HAP-1 (cell line): ENCODE data around the gene BBS10.
"Not testable (repeated sequence)": the region's sequence is repeated elsewhere in the genome, so short reads cannot be mapped to it uniquely, and the experiment has no call there.

Experiments used
- DNase-seq, 2 experiments: peaks; one replicate each; pipeline ENCODE4 v3.0.0-alpha.2; 2016 to 2020; ENCODE audit warnings: low spot score in 2 of 2
- H3K27me3 ChIP-seq: fragments of 250-450 bp; sonication (Bioruptor Pico); 2 replicates; pipeline ENCODE4 v1.5.1; 2020; ENCODE audit warnings: low read depth, mild to moderate bottlenecking, moderate library complexity
- H3K36me3 ChIP-seq: fragments of 250-450 bp; sonication (Bioruptor Pico); replicated peaks from 2 replicates; pipeline ENCODE4 v1.5.1; 2020; ENCODE audit warnings: mild to moderate bottlenecking
- H3K4me1 ChIP-seq: fragments of 250-450 bp; sonication (Bioruptor Pico); 2 replicates; pipeline ENCODE4 v1.5.1; 2020; ENCODE audit warnings: mild to moderate bottlenecking
- H3K4me3 ChIP-seq: fragments of 250-450 bp; sonication (Bioruptor Pico); 2 replicates; pipeline ENCODE4 v1.5.1; 2020; ENCODE audit warnings: mild to moderate bottlenecking, moderate library complexity
- H3K9me3 ChIP-seq: fragments of 250-450 bp; sonication (Bioruptor Pico); 2 replicates; pipeline ENCODE4 v1.5.1; 2020; ENCODE audit warnings: mild to moderate bottlenecking, moderate library complexity
- in situ Hi-C: fragments of 300-500 bp; cut with MboI; formaldehyde crosslinking; loops from 3 replicates; pipeline ENCODE4 v1.14.3; 2020; ENCODE audit warnings: low sequenced_read_pairs, inconsistent platforms, mixed read lengths

BBS10 gene

GRCh38 chr12:76356071-76356470 lies 7.9 kb upstream of the BBS10 start:
- Histone ChIP-seq H3K27me3 (no peaks in the 10 kb centered on the region), H3K4me1 (no peaks in the 10 kb centered on the region; the same call in 1 of the 2 replicates), H3K36me3 (no peaks in the 10 kb centered on the region), H3K4me3 (no peak overlapping the region), H3K9me3 (no peaks in the 10 kb centered on the region)
- in situ Hi-C loops: no loop called here
- DNase-seq: no peak

DNA sequence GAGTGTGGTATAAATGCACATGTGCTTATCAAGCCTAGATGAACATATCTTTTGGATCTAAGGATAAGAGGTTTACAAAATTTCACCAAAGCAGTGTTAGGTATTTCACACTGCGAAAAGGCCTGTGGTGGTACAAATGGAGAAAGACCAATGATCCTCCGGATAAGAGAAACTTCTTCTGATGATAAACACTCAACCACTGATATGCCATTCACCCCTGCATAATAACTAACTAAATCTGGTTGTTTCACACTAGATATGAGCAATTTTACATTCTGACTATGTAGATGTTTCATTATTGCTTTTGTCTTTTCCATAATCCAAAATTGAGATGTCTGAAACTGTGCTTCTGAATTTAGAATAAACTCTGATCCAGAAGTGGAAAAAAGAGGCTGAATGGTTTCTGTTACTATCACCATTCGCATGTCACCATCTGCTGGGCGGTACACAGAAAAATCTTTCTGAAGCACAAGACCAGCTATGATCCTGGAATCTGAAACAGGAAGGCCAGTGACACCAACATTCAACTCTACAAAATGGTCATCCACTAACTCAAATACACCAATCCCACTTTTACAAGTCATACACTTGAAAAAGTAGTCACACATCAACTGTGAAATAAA lies 1.3 kb downstream of the BBS10 start:
- H3K27me3 ChIP-seq: no peaks in the 10 kb centered on the region
- H3K9me3 ChIP-seq: no peaks in the 10 kb centered on the region
- peak overlapping the region; percentile 86 for H3K4me3 ChIP-seq
- no peaks in the 10 kb centered on the region for H3K36me3 ChIP-seq
- peaks cover 9% of the 10 kb centered on the region for H3K4me1 ChIP-seq
- in situ Hi-C loops: no loop called here
- peak; percentile 15 to 33 for DNase-seq

DNA sequence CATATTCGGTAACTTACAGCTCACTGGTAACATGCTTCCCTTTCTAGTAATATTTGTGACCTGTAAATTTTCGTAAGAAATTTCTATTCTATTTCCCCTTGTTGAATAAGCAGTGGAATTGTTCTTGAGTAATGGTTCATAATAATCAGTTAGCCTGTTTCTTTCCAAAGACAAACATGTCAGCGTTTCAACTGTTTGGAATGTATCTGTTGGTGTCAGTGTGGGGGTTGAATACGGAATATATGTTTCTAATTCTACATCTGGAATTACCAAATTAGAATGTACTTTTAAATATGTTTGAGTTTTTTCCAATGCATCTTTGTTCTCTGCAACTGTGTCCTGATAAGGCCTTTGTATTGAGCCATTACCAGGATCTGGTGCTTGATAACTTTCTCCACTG lies 2.0 kb downstream of the BBS10 start:
- H3K27me3 ChIP-seq: no peaks in the 10 kb centered on the region
- no peaks in the 10 kb centered on the region for H3K36me3 ChIP-seq
- no peaks in the 10 kb centered on the region for H3K9me3 ChIP-seq
- peaks cover 9% of the 10 kb centered on the region for H3K4me1 ChIP-seq
- no peak overlapping the region for H3K4me3 ChIP-seq
- DNase-seq: no peak
- in situ Hi-C loops: no loop called here

- Histone ChIP-seq H3K36me3 (no peaks in the 10 kb centered on the region), H3K27me3 (no peaks in the 10 kb centered on the region), H3K4me1 (peaks cover 9% of the 10 kb centered on the region), H3K9me3 (no peaks in the 10 kb centered on the region), H3K4me3 (no peak overlapping the region)
- DNase-seq: no peak
- in situ Hi-C loops: no loop called here
Measured at GRCh38 chr12:76345569-76345968, 2.6 kb downstream of the BBS10 start.

DNA sequence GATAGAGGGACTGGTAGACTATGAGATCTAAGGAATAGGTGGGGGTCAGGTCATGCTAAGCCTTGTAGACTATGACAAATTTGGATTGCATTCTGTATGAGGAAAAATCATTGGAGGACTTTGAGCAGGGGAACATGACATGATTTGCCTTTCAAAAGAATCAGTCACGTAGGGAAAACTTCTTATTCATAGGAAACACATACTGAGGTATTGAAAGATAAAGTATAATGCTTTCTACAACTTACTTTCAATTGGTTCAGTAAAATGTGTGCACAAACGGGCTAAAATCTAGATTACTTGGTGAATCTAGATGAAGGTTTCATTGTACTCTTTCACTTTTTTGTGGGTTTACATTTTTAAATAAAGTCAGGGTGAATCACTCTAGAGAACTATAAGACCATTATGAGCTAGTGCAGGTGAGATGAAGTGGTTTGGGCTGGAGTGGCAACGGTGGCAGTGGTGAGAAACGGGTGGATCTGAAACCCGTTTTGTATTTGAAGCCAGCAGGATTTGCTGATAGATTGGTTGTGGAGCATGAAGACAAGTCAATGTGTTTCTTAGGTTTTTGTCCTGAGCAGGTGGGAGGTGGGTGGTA lies 6.7 kb downstream of the BBS10 start:
- H3K36me3 ChIP-seq: no peaks in the 10 kb centered on the region
- no peak overlapping the region for H3K4me3 ChIP-seq
- in situ Hi-C loops: no loop called here
- no peaks in the 10 kb centered on the region for H3K27me3 ChIP-seq
- H3K4me1 ChIP-seq: no peaks in the 10 kb centered on the region
- no peaks in the 10 kb centered on the region for H3K9me3 ChIP-seq
- no peak for DNase-seq

DNA sequence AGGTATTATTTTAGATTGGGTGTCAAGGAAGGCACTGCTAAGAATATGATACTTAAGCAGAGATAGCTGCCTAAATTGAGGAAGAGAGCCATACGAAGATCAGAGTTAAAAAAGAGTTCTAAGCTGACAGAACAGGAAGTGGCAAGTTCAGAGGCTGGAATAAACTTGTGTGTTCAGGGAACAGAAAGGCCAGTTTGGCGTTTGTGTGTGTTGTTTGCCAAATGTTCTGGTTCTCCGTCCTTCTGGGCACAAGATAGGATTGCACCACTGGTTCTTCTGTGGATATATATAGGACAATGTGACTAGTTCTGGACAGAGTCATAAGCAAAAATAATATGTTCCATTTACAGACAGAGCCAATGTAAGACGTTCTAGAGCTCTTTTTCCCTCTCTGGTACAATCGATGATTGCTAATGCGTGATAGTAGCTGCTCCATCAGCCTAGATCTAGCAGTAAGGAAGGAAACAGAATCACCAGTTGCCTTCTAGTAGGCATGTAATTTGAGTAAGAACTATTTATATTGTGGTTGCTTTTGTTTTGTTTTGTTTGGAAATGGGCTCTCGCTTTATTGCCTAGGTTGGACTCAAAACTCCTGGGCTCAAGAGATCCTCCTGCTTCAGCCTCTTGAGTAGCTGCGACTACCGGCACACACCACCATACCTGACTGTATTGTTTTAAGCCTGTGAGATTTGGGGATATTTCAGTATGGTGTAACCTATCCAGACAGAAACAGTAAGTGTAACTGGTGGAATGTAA lies 7.4 kb downstream of the BBS10 start:
- in situ Hi-C loops: no loop called here
- DNase-seq: no peak
- Histone ChIP-seq H3K4me1 (no peaks in the 10 kb centered on the region), H3K4me3 (no peak overlapping the region), H3K9me3 (no peaks in the 10 kb centered on the region), H3K36me3 (no peaks in the 10 kb centered on the region), H3K27me3 (no peaks in the 10 kb centered on the region)

DNA sequence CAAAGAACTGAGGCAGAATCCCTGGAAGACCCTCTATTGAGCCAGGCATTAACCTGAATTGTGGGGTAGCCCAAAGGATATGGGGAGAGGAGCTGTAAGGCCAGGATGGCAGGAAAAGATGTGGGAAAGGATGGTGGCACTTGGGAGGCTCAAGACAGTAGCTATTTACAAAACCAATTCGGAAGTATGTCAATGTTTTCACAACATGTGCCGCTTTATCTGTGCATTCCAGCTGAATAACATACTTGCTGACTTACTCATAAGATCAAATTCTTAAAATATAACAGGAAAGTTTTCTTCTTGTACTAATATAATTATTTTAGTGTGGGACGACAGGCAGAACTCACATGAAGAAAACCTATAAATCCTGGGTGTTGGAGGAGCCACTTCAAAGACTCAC lies 10.6 kb downstream of the BBS10 start:
- no peak overlapping the region for H3K4me3 ChIP-seq
- in situ Hi-C loops: no loop called here
- no peak for DNase-seq
- H3K36me3 ChIP-seq: no peaks in the 10 kb centered on the region
- no peaks in the 10 kb centered on the region for H3K27me3 ChIP-seq
- no peaks in the 10 kb centered on the region for H3K9me3 ChIP-seq
- H3K4me1 ChIP-seq: no peaks in the 10 kb centered on the region

GRCh38 chr12:76332606-76333005 lies 15.6 kb downstream of the BBS10 start:
- no peaks in the 10 kb centered on the region; the same call in 1 of the 2 replicates for H3K4me1 ChIP-seq
- H3K4me3 ChIP-seq: no peak overlapping the region
- no peaks in the 10 kb centered on the region for H3K36me3 ChIP-seq
- in situ Hi-C loops: no loop called here
- DNase-seq: no peak
- H3K9me3 ChIP-seq: no peaks in the 10 kb centered on the region; the same call in 1 of the 2 replicates
- 0 out of 2 replicates have a peak, but pooled peaks cover 2% of the 10 kb centered on the region for H3K27me3 ChIP-seq

- no peaks in the 10 kb centered on the region; the same call in 1 of the 2 replicates for H3K9me3 ChIP-seq
- H3K4me1 ChIP-seq: no peaks in the 10 kb centered on the region; the same call in 1 of the 2 replicates
- DNase-seq: no peak
- H3K4me3 ChIP-seq: no peak overlapping the region
- 0 out of 2 replicates have a peak, but pooled peaks cover 2% of the 10 kb centered on the region for H3K27me3 ChIP-seq
- in situ Hi-C loops: no loop called here
- no peaks in the 10 kb centered on the region for H3K36me3 ChIP-seq
Measured at GRCh38 chr12:76329606-76330005, 18.6 kb downstream of the BBS10 start.

GRCh38 chr12:76329159-76329558 lies 19.1 kb downstream of the BBS10 start:
- H3K4me1 ChIP-seq: no peaks in the 10 kb centered on the region; the same call in 1 of the 2 replicates
- H3K27me3 ChIP-seq: 0 out of 2 replicates have a peak, but pooled peaks cover 2% of the 10 kb centered on the region
- H3K36me3 ChIP-seq: no peaks in the 10 kb centered on the region
- H3K4me3 ChIP-seq: no peak overlapping the region
- no peaks in the 10 kb centered on the region; the same call in 1 of the 2 replicates for H3K9me3 ChIP-seq
- in situ Hi-C loops: no loop called here
- no peak for DNase-seq

GRCh38 chr12:76319595-76320319 lies 28.5 kb downstream of the BBS10 start:
- in situ Hi-C loops, H3K9me3 ChIP-seq, H3K4me1 ChIP-seq, H3K36me3 ChIP-seq, H3K27me3 ChIP-seq: not testable (repeated sequence)
- peak in 1 of 2 experiments; percentile 38 for DNase-seq
- peak overlapping the region; percentile 14; the same call in 1 of the 2 replicates for H3K4me3 ChIP-seq

DNA sequence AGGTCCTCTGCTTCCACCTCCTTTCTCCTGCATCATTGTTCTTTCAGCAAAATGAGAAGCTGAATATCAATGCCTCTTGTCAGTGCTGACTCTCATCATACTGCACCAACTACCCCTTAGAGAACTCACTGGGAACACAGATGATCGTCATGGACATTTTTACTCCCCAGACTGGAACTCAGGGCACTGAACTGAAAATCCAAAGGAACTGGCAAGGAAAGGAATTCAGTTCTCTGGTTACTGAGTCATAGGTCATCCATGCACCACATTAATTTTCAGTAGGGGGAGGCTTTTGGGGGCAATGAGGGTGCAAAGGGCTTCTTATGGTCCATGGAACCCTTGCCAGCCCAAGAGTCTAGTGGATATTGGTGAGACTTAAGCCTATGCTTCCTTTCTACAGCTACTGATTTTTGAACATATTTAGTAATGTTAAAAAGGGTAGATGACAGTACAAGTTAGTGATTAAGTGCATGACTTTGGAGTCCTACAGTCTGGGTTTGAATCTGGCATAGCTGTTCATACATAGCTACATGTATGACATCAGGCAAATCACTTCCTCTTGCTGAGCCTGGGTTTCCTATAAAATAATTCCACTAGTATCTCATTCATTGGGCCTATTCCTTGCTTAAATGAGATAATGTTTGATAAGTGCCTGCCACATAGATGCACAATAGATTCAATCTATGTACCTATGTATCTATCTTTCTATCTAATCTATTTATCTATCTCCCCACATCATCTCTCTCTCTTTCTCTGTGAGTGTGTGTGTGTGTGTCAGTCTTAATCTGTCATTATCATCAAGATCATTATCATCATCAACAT lies 29.2 kb downstream of the BBS10 start:
- Histone ChIP-seq H3K27me3 (no peaks in the 10 kb centered on the region), H3K4me1 (no peaks in the 10 kb centered on the region), H3K9me3 (no peaks in the 10 kb centered on the region), H3K4me3 (no peak overlapping the region), H3K36me3 (no peaks in the 10 kb centered on the region)
- DNase-seq: no peak
- in situ Hi-C loops: no loop called here

DNA sequence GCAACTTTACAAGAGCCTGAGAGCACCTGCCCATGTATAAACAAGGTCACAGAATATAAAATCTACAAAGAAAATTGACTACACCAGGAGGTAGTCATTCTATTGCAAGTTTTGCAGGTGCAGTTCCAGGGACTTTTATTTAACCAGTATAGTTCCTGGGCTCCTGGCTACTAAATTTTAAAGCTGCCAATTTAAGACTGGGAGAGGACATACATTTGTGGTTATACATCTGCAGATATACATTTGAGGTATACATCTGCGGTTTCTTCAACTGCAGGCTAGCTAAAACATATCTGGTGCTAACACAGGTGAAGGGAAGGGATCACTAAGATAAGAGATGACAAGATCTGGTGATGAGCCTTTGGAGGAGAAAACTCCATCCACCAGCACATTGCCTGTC lies 30.2 kb downstream of the BBS10 start:
- no peaks in the 10 kb centered on the region for H3K27me3 ChIP-seq
- no peak overlapping the region for H3K4me3 ChIP-seq
- no peaks in the 10 kb centered on the region for H3K36me3 ChIP-seq
- no peaks in the 10 kb centered on the region for H3K4me1 ChIP-seq
- no peaks in the 10 kb centered on the region for H3K9me3 ChIP-seq
- in situ Hi-C loops: no loop called here
- no peak for DNase-seq
